Retina (tissue), 1 donor: ENCODE data around the gene IDUA.
A peak's percentile ranks its signal among the peaks of the same experiment; 100 is the strongest.

Experiments
- DNase-seq: peaks from one replicate; pipeline ENCODE4 v3.0.0-alpha.2; 2016

IDUA gene

GRCh38 chr4:1033840-1034551 lies 47.2 kb downstream of the IDUA start:
- DNase-seq: no peak

DNA sequence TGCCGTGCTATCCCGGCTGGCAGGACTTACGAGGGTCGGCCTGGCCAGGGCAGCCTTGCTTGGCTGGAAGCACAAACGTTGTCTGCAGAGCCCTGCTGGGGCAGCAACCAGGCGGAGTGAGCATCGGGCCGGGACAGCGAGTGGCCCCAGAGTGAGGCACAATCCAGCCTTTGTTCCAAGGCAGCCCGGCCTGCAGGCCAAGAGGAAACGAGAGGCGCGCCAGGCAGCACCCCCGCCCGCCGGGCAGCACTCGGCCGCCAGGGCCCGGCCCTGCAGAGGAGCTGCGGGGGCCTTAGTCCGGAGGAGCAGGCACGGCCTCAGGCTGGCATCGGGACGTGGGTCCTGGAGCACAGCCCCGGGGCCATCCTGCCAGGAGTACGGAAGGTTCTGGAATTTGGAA lies 48.7 kb downstream of the IDUA start:
- DNase-seq: peak; percentile 78

DNA sequence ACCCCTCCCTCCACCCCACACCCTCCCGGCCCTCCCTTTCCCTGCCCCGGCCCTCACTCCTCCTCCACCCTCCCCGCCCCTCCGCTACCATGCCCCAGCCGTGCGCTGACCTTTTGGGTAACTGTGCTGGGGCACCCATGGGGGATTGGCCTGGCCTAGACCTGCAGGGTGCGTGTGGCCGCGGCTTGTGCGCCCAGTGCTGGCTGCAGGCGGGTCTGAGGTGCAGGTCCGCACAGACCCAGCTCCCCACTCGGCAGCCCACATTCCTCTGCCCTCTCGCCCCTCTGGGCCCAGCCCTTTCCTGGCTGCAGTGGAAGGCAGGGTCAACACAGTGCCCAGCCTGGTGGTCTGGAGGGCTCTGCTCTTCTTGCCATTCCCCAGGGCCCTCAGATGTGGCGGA lies 49.3 kb downstream of the IDUA start:
- DNase-seq: no peak

DNA sequence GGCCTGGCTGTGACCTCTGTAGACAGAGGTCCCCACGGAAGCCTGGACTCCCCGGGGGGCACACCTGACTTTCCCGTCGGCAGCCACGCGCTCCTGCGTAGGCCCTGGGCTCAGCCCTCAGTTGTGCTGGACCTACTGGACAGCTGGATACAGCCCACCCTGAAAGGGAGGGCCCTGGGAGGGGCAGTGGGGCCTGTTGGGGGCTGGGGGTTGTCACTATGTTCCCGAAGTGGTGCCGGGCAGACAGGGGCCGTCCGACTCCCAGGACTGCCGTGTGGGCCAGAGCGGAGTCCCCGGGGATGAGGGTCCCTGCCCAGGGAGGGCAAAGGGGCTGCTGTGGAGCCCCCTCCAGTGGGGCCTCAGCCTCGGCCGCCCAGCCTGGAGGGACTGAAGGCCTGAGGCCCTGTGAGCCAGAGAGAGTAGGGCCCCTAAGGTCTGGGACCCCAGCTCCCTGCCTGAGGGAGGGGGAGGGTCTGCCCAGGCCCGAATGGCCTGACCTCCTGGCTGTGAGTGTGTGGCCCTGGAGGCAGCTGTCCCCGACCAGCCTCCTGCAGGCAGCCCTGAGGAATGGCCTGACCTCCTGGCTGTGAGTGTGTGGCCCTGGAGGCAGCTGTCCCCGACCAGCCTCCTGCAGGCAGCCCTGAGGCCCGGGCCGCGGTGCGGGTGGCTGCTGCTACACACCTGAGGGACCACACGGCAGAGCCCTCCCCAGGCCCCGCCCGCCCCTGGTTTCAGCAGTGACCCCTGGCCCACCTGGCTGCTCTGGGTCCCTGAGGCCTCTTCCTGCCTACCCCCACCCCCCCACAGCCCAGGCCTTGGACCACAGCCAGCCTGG lies 50.3 kb downstream of the IDUA start:
- DNase-seq: no peak

- no peak for DNase-seq
Measured at GRCh38 chr4:1038948-1039492, 52.2 kb downstream of the IDUA start.

- DNase-seq: no peak
Measured at GRCh38 chr4:1039493-1040343, 52.9 kb downstream of the IDUA start.

DNA sequence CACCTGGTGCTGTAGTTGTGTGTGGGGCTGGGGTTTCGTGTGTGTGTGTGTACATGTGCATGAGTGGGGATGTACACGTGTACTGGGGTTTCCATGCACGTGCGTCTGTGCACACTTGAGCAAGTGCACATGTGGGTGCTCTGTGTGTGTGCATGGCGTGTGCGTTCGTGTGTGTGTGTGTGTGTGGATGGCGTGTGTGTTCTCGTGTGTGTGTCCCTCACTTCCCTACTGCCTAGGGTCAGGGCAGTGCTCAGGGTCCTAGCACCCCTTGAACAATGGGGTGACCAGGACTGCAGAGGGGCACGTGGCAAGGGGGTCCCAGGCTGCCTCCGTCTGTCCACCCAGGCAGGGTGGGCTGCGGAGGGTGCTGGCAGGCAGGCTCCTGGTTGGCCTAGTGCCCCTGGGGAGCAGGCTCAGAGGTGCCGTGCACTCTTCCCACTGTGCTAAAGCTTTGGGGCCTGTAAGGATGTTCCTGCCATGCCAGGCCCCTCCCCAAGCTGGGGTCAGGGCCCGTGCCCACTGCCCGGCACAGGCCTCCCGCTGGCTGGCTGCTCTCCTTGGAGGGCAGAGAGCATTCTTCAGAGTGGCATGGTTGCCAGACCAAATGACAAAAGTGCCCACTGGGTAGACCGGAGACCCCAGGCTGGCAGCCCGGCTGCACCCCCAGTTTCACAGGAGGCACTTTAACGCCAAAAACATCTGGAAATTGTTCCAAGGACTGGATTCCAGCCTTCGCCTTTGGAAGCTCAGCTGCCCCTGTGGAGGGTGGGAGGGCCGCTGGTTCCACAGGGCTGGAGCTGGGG lies 53.7 kb downstream of the IDUA start:
- DNase-seq: no peak

- peak; percentile 70 for DNase-seq
Measured at GRCh38 chr4:1041147-1041935, 54.5 kb downstream of the IDUA start.

DNA sequence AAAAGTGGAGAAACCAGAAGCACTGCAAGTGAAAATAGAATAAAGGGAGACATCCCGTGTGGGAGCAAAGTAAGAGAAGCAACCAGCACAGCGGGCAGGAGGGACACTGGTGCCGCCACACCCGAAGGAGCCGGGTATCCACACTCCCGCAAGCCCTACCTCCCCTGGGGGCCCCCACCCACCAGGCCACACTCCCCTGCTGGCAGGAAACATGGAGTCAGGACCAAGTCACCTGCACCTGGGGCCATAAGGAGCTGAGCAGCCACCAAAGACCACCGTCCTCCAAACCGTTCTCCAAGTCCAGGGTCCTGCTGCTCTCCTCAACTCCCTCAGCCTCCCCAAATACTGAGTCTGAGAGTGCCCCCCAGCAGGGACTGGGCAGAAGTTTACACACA lies 55.1 kb downstream of the IDUA start:
- DNase-seq: no peak

DNA sequence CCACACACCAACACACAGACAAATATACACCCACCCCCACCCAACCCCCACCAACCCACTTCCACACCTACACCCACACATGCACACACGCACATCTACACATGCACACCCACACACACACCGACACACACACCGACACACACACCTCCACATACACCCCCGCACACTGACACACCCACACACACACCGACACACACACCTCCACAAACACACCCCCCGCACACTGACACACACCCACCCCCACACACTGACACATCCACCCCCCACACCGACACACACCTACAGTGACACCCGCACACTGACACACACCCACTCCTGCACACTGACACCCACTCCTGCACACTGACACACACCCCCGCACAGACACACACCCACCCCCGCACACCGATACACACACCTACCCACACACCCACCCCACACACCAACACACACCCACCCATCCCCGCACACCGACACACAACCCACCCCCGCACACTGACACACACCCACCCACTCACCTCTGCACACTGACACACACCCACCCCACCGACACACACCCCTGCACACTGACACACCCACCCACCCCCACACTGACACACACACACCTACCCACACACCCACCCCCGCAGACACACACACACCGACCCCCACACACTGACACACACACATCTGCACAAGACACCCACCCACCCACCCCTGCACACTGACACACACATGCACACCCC lies 55.7 kb downstream of the IDUA start:
- no peak for DNase-seq

DNA sequence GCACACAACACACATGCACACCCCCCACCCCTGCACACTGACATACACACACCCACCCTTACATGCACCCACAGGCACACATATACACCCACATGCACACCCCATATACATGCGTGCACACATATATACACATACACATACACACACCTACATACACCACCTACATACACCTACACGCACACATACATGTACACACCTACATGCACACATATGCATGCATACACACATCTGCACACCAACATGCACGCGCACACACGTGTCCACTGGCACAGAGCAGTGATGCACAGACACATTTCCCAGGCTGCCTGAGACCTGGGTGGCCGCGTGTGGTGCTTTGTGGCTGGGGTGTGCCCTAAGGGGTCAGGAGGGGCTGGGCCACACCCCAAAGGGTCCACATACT lies 56.3 kb downstream of the IDUA start:
- DNase-seq: no peak

GRCh38 chr4:1043651-1044468 lies 57.0 kb downstream of the IDUA start:
- peak; percentile 24 for DNase-seq

DNA sequence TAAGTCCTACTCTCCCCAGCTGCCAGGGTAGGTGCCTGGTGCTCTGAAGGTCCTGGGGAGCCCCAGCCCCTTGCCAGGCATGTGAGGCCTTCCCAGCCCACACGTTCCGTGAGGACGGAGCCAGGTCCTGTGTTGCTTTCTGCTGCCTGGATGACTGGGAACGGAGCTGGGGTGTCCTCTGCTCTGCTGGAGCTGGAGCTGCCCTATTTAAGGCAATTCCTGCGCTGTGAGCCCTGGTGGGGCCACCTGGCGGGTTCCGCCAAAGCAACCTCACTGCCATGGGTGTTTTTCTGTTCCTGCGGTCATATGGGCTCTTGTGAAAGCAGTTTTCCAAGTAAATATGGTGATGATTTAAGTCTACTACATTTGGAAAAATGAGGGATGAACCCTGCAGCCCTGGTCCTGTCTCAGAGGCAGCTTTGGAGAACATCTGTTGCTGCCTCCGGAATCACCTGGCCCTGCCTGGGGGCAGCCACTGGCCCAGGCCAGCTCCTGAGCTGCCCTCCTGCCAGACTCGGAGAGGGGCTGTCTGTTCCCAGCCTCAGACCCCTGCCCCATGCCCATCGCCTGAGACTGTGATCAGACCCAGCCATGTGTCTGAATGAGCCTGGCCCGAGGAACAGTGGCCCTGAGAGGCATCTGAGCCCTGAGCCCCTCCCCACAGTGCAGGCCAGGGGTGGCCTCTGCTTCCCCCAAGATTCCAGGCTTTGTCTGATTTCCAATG lies 57.8 kb downstream of the IDUA start:
- peak; percentile 4 for DNase-seq

- DNase-seq: peak; percentile 5
Measured at GRCh38 chr4:1045193-1045594, 58.4 kb downstream of the IDUA start.

DNA sequence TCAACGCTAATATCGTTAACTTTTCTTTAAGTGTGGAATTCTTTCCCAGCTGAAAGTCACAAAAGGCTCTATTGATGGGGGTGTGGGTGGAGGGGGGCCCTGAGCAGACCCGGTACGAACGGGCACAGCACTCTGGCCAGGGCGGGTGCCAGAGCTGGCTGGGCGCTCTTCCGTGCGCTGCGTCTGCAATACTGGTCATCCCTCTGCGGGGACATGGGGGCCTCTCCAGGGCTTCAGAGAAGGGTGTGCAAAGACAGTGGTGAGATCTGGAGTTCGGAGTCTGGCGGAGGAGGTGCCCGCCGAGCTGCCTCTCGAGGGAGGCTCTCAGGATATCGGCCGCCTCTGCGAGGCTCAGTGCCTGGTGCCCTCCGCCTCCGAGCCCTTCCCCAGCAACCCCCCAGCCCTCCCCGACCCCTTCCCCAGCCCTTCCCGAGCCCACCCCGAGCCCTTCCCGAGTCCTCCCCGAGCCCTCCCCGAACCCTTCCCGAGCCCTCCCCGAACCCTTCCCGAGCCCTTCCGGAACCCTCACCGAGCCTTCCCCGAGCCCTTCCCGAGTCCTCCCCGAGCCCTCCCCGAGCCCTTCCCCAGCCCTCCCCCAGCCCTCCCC lies 58.9 kb downstream of the IDUA start:
- DNase-seq: peak; percentile 6

- peak; percentile 31 for DNase-seq
Measured at GRCh38 chr4:1046581-1047011, 59.8 kb downstream of the IDUA start.

DNA sequence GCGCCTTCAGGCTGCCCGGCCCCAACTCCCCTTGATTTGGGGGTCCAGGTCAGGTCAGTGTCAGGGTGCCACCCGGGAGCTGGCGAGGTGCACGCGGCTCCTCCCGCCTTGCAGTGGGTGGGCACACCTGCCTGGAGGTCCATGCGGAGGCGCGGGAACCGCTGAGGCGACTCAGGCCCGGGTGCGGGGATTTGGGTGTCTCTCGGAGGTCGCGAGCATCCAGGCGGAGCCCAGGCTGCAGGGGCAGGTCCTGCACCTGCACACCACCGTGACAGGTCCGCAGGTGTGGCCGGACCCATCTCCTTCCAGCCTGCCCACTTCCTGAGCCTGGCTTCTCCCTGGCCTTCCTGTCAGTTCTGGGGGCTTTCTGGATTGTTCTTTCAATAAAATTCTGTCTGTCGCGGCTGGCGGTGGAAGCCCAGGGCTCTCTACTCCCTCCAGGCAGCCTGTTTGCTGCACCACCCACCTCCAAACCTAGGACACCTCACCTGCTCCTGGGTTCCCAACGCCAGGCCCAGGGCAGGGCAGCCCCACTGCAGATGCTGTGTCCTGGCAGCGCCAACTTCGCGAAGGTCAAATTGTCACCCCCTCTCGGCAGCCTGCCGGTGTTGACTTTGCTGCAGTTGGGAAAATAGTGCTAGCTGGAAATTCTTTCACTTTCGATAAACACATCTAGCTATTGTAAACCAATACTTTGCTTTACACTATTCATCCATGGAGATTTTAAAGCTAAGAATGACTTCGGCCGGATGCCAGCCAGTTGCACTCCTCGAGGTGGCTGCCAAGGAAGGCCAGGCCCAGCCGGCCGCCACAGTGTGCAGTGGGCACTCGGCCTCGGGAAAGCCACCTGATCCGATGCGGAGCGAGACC lies 60.5 kb downstream of the IDUA start:
- peak; percentile 12 for DNase-seq
